Measurements from ENCODE around the gene RETREG3. TPM values are rescaled to one million over a fixed set of nuclear protein-coding genes. Genes with fewer than 3 reads are reported as not detected.
A peak's percentile ranks its signal among the peaks of the same experiment; 100 is the strongest.

RETREG3 gene
- total RNA-seq, 1 experiment from 2014 or later: 62.3 TPM

DNA sequence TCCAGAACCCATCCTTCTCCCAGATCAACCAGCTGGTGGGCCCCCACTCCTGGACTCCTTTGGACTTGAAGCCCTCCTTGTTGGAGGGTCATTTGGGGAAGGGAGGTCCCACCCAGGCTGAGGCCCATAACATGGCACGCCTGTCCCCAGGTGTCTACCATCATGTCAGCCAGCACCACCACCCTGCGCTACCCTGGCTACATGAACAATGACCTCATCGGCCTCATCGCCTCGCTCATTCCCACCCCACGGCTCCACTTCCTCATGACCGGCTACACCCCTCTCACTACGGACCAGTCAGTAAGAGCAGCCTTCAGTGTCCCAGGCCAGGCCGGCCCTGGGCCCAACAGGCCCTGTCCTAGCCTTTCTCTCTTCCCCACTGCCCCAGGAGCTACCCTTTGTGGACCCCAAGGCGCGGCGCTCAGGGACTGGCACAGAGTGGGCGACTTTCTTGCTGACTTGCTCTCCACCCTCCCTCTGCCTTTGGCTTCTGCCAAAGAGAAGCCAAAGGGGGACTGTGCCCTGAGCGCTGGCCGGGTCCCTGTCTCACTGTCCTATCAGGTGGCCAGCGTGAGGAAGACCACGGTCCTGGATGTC, 4.6 kb upstream of the RETREG3 start:
- no peak for DNase-seq (ENCODE audit: low spot score)

DNA sequence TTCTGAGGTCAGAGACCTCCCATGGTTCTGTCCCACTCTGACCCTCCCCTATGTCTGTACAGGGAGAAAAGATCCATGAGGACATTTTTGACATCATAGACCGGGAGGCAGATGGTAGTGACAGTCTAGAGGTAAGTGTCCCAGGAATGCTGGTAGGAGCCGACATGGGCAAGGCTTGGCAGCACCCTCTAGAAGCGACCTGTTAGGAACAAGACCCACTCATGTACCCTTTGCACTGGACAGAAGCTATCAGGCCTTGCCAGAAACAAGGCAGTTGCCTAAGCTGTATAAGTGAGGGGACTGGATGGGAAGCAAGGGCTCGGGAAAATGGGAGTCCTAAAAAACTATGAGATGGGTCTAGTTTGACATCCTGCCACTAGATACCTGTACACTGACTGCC, 2.8 kb upstream of the RETREG3 start:
- DNase-seq (ENCODE audit: low spot score): no peak

- peak; percentile 16 for DNase-seq (ENCODE audit: low spot score)
These were observed 934 bp upstream of the RETREG3 start for GRCh38 chr17:42609814-42610801.

- peak; percentile 19 for DNase-seq (ENCODE audit: low spot score)
These were observed 631 bp downstream of the RETREG3 start for GRCh38 chr17:42608305-42609181.

DNA sequence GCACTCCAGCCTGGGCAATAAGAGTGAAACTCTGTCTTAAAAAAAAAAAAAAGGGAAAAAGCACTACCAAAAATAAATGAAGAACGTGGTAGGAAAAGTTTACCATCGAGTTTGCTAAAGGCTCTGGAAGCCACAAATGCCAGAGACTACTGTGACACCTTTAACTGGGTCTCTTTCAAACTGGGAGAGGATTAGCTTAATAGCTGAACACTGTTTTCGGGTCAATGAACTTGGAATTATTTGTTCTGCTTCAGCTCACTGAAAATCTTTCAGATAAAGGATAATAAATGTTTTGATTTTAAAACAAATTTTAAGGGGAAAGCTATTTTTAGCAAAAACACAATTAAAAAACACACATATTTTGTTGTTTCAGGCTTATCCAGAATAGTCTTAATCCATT, 1.4 kb downstream of the RETREG3 start:
- DNase-seq (ENCODE audit: low spot score): no peak

DNA sequence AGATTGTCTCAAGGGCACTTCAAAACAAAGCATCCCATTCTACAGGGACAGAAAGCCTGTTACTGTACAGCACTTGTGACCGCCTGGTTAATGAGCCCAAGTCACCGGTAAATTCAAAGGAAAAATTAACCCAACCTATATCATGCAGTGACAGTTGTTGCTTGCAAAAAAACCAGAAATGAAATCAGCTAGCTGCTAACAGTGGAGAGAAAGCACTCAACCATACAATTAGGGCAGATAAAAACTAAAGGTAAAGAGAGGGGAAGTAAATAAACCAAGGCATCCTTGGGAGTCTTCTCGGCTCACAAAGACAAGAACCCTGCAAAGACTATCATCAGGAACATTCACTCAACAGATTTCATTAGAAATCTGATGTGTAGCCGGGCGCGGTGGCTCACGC, 5.9 kb downstream of the RETREG3 start:
- no peak for DNase-seq (ENCODE audit: low spot score)

DNA sequence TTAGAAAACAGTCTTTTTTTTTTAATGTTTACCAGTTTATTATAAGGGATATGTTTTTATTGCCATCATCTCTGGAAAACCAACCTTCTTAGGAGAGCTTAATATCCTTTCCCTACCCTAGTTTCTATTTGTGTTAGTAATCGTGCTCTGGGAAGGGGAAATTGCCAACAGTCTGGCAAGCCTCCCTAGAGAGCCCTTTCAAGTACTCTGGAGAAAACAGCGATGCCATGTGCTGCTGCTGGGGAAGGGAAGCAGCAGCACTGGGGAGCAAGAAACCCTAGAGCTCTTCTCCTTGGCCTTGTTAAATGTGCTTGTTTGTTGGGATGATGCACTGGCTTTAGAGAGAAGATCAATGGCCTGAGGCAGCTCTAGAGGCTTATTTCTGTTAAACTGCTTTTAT, 10.3 kb downstream of the RETREG3 start:
- DNase-seq (ENCODE audit: low spot score): no peak

GRCh38 chr17:42596386-42596785, 12.8 kb downstream of the RETREG3 start:
- no peak for DNase-seq (ENCODE audit: low spot score)

DNA sequence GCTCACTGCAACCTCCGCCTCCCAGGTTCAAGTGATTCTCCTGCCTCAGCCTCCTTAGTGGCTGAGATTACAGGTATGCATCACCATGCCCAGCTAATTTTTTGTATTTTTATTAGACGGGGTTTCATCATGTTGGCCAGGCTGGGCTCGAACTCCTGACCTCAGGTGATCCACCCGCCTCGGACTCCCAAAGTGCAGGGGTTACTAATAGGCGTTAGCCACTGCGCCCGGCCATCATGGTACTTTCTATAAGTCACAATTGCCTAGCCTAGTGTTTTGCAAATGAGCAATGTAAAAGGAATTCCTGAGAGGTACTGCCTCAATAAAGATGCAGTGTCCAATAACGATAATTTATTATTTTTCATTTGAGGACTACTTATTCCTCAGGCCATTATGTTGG, 17.8 kb downstream of the RETREG3 start:
- DNase-seq (ENCODE audit: low spot score): peak; percentile 37

DNA sequence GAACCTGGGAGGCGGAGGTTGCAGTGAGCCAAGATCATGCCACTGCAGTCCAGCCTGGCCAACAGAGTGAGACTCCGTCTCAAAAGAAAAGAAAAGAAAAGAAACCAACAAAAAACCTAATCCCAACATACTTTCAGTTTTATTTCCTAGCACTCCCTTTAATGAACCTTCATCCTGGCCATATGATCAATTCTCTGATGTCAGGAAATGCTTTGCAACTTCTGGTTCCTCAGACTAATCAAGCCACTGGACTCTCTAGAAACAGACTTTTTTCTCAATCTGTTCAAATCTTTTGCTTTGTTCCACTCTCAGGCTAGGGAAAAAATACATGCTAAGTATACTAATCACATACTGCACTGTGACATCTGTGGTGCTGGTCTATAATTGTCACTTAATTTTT, 18.3 kb downstream of the RETREG3 start:
- DNase-seq (ENCODE audit: low spot score): no peak

- DNase-seq (ENCODE audit: low spot score): no peak
These were observed 22.5 kb downstream of the RETREG3 start for GRCh38 chr17:42586514-42587230.

DNA sequence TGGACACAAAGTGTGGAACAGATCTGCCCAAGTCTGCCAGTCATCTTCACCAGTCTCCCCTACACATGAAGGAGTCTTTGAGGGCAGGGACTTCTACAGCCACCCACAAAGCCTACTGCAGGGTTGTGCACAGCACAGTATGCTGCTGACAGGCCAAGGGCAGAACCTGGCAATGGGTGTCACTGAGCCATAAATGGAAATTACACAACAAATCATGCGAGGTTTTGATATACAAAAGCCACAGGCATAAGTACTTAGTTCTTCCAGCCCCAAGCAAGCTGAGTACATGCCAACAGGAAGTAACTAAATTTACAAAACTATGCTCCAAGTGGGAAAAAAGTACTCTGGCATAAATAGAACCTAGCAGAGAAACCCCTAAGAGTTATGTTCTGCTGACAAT, 23.8 kb downstream of the RETREG3 start:
- DNase-seq (ENCODE audit: low spot score): no peak

DNA sequence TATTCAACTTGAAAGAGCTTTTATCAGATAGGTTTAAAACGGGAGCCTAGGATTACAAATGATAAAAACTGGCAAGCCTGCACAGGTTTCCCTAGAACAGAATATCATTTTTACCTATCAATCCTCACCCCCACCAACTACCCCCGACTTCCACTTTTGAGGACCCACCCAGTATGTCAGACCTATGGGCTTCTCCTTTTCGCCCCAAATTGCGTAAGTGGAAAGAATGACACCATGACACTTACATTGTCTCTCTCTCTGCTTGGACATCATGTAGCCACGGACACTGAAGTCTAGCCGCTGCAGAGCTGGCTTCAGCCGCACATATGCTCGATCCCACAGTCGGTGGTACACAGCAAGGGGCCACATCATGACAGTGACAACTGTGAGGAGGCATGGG, 24.3 kb downstream of the RETREG3 start:
- DNase-seq (ENCODE audit: low spot score): no peak

GRCh38 chr17:42581744-42582270, 27.4 kb downstream of the RETREG3 start:
- DNase-seq (ENCODE audit: low spot score): no peak

- DNase-seq (ENCODE audit: low spot score): no peak
These were observed 29.2 kb downstream of the RETREG3 start for GRCh38 chr17:42579794-42580551.

DNA sequence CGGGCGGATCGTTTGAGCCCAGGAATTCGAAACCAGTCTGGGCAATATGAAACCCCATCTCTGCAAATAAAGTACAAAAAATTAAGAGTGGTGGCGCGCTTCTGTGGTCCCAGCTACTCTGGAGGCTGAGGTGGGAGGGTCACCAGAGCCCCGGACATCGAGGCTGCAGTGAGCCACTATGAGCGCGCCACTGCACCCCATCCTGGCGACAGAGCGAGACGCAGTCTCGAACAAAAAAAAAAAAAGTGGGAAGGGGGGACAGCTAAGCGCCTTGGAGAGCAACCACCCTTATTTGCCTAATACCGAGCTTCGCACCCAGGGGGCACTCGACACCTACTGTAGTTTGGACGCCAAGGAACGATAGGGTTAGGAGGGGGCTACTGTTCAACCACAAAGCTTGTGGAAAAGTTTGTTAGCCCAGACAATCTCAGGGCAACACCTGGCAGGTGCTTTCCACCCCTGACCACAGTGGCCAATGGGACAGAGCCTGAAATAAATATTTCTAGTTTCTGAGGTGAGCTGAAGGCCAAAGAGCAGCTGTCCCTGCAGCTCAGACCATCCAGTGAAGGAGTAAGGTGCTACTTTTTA, 30.8 kb downstream of the RETREG3 start:
- peak; percentile 77 for DNase-seq (ENCODE audit: low spot score)

DNA sequence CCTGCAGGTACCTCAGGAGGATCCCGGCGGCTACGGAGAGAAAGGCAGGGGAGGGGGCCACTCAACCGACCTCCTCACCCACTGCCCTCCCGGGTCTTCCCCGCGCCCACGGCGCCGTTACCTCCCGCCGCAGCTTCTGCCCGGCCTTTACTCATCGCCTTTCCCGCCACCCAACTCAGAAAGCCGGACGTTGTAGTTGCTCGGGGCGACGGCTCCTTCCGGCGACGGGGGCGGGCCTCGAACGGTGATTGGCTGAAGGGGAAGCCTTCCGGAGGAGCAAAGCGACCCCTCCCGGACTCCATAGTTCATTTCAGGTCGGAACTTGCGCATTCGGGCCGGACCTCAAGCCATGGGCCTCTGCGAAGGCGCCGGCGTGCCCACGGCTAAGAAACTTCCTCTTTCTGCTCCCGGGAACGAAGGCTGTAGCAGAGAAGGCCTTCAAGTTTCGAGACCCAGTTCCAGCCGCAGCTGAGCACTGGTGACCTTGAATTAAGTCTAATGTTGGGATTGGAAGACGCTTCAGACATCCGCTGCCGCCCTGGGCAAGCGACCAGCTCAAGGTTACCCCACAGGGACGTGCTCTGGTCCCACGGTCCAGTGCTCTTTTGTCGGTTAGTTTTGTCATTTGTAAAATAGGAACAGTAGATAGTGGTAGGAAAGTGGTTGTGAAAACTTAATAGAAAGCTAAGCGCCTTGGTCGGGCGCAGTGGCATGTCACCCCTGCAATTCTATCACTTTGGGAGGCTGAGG, 31.5 kb downstream of the RETREG3 start, which contains the start of gene PSMC3IP:
PSMC3IP (minus strand) TSS at position 198 of the 750 bp plus-strand sequence; CDS start at position 155, 43 bp downstream.
- DNase-seq (ENCODE audit: low spot score): peak; percentile 96

- no peak for DNase-seq (ENCODE audit: low spot score)
These were observed 32.0 kb downstream of the RETREG3 start for GRCh38 chr17:42577140-42577531.

DNA sequence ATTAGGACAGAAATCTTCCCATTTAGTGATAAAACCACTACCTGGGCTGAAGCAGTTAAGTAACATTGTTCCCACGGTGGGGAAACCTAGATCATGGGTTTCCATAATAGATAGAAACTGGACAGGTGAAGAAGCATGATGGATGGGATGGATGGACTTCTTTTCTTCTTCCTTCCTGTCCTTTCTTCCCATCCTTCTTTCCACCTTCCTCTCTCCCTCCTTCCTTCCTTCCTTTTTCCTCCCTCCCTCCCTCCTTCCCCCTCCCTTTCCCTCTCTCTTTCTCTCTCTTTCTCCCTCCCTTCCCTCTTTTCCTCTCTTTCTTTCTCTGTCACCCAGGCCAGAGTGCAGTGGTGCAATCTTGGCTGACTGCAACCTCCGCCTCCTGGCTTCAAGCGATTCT, 34.7 kb downstream of the RETREG3 start:
- DNase-seq (ENCODE audit: low spot score): no peak
